Uterus (tissue), 2 donors: ENCODE measurements around the gene HSDL2.

Source experiments
- CTCF ChIP-seq, 4 experiments: fragments of 200-600 bp in 2 of 4; fragments of 450-650 bp in 2 of 4; sonication (generic) in 2 of 4; IDR thresholded peaks; one replicate each; pipeline ENCODE4 v1.5.1; 2016 to 2019; ENCODE audit warnings: antibody characterized with exemption in 4 of 4, mild to moderate bottlenecking in 2 of 4, moderate library complexity in 1 of 4
- POLR2A ChIP-seq, 2 donors: fragments of 450-650 bp; IDR thresholded peaks; one replicate each; pipeline ENCODE4 v1.6.1; 2016; ENCODE audit warnings: antibody characterized with exemption in 2 of 2, mild to moderate bottlenecking in 1 of 2, moderate library complexity in 1 of 2

- TF ChIP-seq POLR2A (IDR thresholded peaks at IDR 0.05) (no peak), CTCF (IDR thresholded peaks at IDR 0.05) (no peak)
Measured at GRCh38 chr9:112351184-112351583, 28.7 kb upstream of the HSDL2 start.
